HEK293 (cell line): ENCODE data around the gene SARM1.
A peak's percentile ranks its signal among the peaks of the same experiment; 100 is the strongest.

Experiments
- BCL11B ChIP-seq: fragments of 450-650 bp; formaldehyde crosslinking; IDR thresholded peaks from 2 replicates; pipeline ENCODE4 v1.5.1; 2016; ENCODE audit warnings: low read depth, missing biosample characterization, missing genetic modification characterization
- GLIS2 ChIP-seq: fragments of 450-650 bp; formaldehyde crosslinking; IDR thresholded peaks from 2 replicates; pipeline ENCODE4 v1.5.1; 2016; ENCODE audit warnings: missing biosample characterization, missing genetic modification characterization
- IKZF3 ChIP-seq: fragments of 450-650 bp; IDR thresholded peaks from 2 replicates; pipeline ENCODE4 v1.5.0; 2018; ENCODE audit warnings: missing biosample characterization, mild to moderate bottlenecking, missing genetic modification characterization, moderate library complexity
- INSM2 ChIP-seq: fragments of 450-650 bp; formaldehyde crosslinking; IDR thresholded peaks from 2 replicates; pipeline ENCODE4 v1.5.1; 2016; ENCODE audit warnings: missing biosample characterization, missing genetic modification characterization
- KLF17 ChIP-seq: fragments of 450-650 bp; formaldehyde crosslinking; IDR thresholded peaks from 2 replicates; pipeline ENCODE4 v1.5.1; 2016; ENCODE audit warnings: missing biosample characterization, missing genetic modification characterization
- MEIS1 ChIP-seq: sonication (generic); formaldehyde crosslinking; IDR thresholded peaks from 2 replicates; pipeline ENCODE4 v1.8.1; 2022; ENCODE audit warnings: missing genetic modification reagents, mild to moderate bottlenecking, borderline replicate concordance
- MZF1 ChIP-seq: fragments of 450-650 bp; formaldehyde crosslinking; IDR thresholded peaks from 2 replicates; pipeline ENCODE4 v1.5.1; 2017; ENCODE audit warnings: missing biosample characterization, missing genetic modification characterization, borderline replicate concordance
- PRDM1 ChIP-seq: fragments of 450-650 bp; formaldehyde crosslinking; IDR thresholded peaks from 2 replicates; pipeline ENCODE4; 2016; ENCODE audit warnings: missing biosample characterization, missing genetic modification characterization
- PRDM6 ChIP-seq: fragments of 450-650 bp; formaldehyde crosslinking; IDR thresholded peaks from 2 replicates; pipeline ENCODE4 v1.5.1; 2017; ENCODE audit warnings: missing biosample characterization, missing genetic modification characterization
- REPIN1 ChIP-seq: fragments of 450-650 bp; formaldehyde crosslinking; IDR thresholded peaks from 2 replicates; pipeline ENCODE4 v1.5.1; 2017; ENCODE audit warnings: missing biosample characterization, missing genetic modification characterization, low read depth
- SCRT1 ChIP-seq: fragments of 450-650 bp; formaldehyde crosslinking; IDR thresholded peaks from 2 replicates; pipeline ENCODE4 v1.5.1; 2016; ENCODE audit warnings: missing biosample characterization, missing genetic modification characterization, borderline replicate concordance
- ZBTB26 ChIP-seq: fragments of 450-650 bp; formaldehyde crosslinking; optimal IDR thresholded peaks from 2 replicates; pipeline ENCODE3; 2016; ENCODE audit warnings: missing biosample characterization, mild to moderate bottlenecking, missing genetic modification characterization
- ZFP41 ChIP-seq: fragments of 450-650 bp; formaldehyde crosslinking; IDR thresholded peaks from 2 replicates; pipeline ENCODE4 v1.5.1; 2016; ENCODE audit warnings: missing biosample characterization, missing genetic modification characterization, borderline replicate concordance
- ZNF133 ChIP-seq: fragments of 450-650 bp; formaldehyde crosslinking; IDR thresholded peaks from 2 replicates; pipeline ENCODE4 v1.5.1; 2016; ENCODE audit warnings: missing biosample characterization, missing genetic modification characterization
- ZNF18 ChIP-seq: fragments of 450-650 bp; formaldehyde crosslinking; IDR thresholded peaks from 2 replicates; pipeline ENCODE4 v1.5.1; 2016; ENCODE audit warnings: missing biosample characterization, missing genetic modification characterization
- ZNF19 ChIP-seq: fragments of 450-650 bp; formaldehyde crosslinking; IDR thresholded peaks from 2 replicates; pipeline ENCODE4; 2016; ENCODE audit warnings: missing biosample characterization, missing genetic modification characterization, low read depth
- ZNF23 ChIP-seq: fragments of 450-650 bp; formaldehyde crosslinking; IDR thresholded peaks from 2 replicates; pipeline ENCODE4 v1.5.1; 2016; ENCODE audit warnings: missing biosample characterization, missing genetic modification characterization, borderline replicate concordance
- ZNF302 ChIP-seq: fragments of 450-650 bp; formaldehyde crosslinking; IDR thresholded peaks from 2 replicates; pipeline ENCODE4 v1.5.1; 2016; ENCODE audit warnings: missing biosample characterization, missing genetic modification characterization, low read depth
- ZNF37A ChIP-seq: fragments of 450-650 bp; IDR thresholded peaks from 2 replicates; pipeline ENCODE4 v1.5.1; 2018; ENCODE audit warnings: missing biosample characterization, missing genetic modification characterization
- ZNF404 ChIP-seq: fragments of 450-650 bp; formaldehyde crosslinking; IDR thresholded peaks from 2 replicates; pipeline ENCODE4 v1.5.1; 2017; ENCODE audit warnings: missing biosample characterization, missing genetic modification characterization
- ZNF558 ChIP-seq: fragments of 450-650 bp; formaldehyde crosslinking; IDR thresholded peaks from 2 replicates; pipeline ENCODE4 v1.5.1; 2016; ENCODE audit warnings: missing biosample characterization, missing genetic modification characterization
- ZNF623 ChIP-seq: fragments of 450-650 bp; formaldehyde crosslinking; IDR thresholded peaks from 2 replicates; pipeline ENCODE4 v1.5.1; 2016; ENCODE audit warnings: missing biosample characterization, missing genetic modification characterization
- ZNF639 ChIP-seq: fragments of 450-650 bp; formaldehyde crosslinking; IDR thresholded peaks from 2 replicates; pipeline ENCODE4 v1.5.1; 2016; ENCODE audit warnings: missing biosample characterization, missing genetic modification characterization
- ZNF701 ChIP-seq: fragments of 450-650 bp; formaldehyde crosslinking; IDR thresholded peaks from 2 replicates; pipeline ENCODE4 v1.5.1; 2016; ENCODE audit warnings: missing biosample characterization, missing genetic modification characterization
- ZNF747 ChIP-seq: fragments of 450-650 bp; formaldehyde crosslinking; IDR thresholded peaks from 2 replicates; pipeline ENCODE4 v1.5.1; 2016; ENCODE audit warnings: missing biosample characterization, missing genetic modification characterization
- ZNF777 ChIP-seq: fragments of 450-650 bp; formaldehyde crosslinking; IDR thresholded peaks from 2 replicates; pipeline ENCODE4 v1.5.1; 2017; ENCODE audit warnings: missing biosample characterization, missing genetic modification characterization, borderline replicate concordance
- ZNF785 ChIP-seq: fragments of 450-650 bp; formaldehyde crosslinking; IDR thresholded peaks from 2 replicates; pipeline ENCODE4 v1.5.1; 2016; ENCODE audit warnings: missing biosample characterization, missing genetic modification characterization
- ZNF837 ChIP-seq: fragments of 450-650 bp; formaldehyde crosslinking; IDR thresholded peaks from 2 replicates; pipeline ENCODE4 v1.5.1; 2016; ENCODE audit warnings: missing biosample characterization, missing genetic modification characterization
- ZSCAN16 ChIP-seq: fragments of 450-650 bp; formaldehyde crosslinking; IDR thresholded peaks from 2 replicates; pipeline ENCODE4 v1.5.1; 2016; ENCODE audit warnings: missing biosample characterization, missing genetic modification characterization
- ZSCAN5A ChIP-seq: fragments of 450-650 bp; formaldehyde crosslinking; IDR thresholded peaks from 2 replicates; pipeline ENCODE4 v1.5.1; 2016; ENCODE audit warnings: missing biosample characterization, missing genetic modification characterization

The SARM1 gene

GRCh38 chr17:28357061-28357900 is 14.2 kb upstream of the SARM1 start, which contains the start of gene POLDIP2 (continued):
- no peak for TF ChIP-seq ZFP41
- no peak for TF ChIP-seq ZNF23
- TF ChIP-seq MEIS1 (CRISPR knock-in tag): no peak
- TF ChIP-seq GLIS2 (tag by site-specific recombination): peak; percentile 53
- TF ChIP-seq ZNF404: no peak
- TF ChIP-seq SCRT1 (tag by site-specific recombination): no peak
- no peak for TF ChIP-seq ZNF785 (tag by site-specific recombination)
- TF ChIP-seq ZNF701 (tag by site-specific recombination): no peak
- no peak for TF ChIP-seq ZNF777
- peak; percentile 73; the same call in 1 of the 2 replicates for TF ChIP-seq ZNF639 (tag by site-specific recombination)
- no peak for TF ChIP-seq ZSCAN16
- peak; percentile 73; the same call in 1 of the 2 replicates for TF ChIP-seq KLF17
- 0 out of 2 replicates have a peak, but pooled peaks have one; percentile 26 for TF ChIP-seq ZNF37A (tag by site-specific recombination)
- TF ChIP-seq ZNF133: no peak
- TF ChIP-seq ZNF19 (tag by site-specific recombination): no peak
- TF ChIP-seq ZNF302: no peak
- no peak for TF ChIP-seq ZNF837
- TF ChIP-seq ZNF623 (tag by site-specific recombination): peak; percentile 25; the same call in 1 of the 2 replicates
- peak; percentile 41; the same call in 1 of the 2 replicates for TF ChIP-seq ZSCAN5A (tag by site-specific recombination)
- TF ChIP-seq ZNF18 (tag by site-specific recombination): no peak
- TF ChIP-seq MZF1 (tag by site-specific recombination): no peak
- TF ChIP-seq ZBTB26 (tag by site-specific recombination): peak; percentile 53
- no peak for TF ChIP-seq ZNF558 (tag by site-specific recombination)
- peak; percentile 17; the same call in 1 of the 2 replicates for TF ChIP-seq INSM2
- no peak for TF ChIP-seq PRDM6
- TF ChIP-seq IKZF3 (tag by site-specific recombination): no peak
- peak; percentile 56; the same call in 1 of the 2 replicates for TF ChIP-seq BCL11B
- TF ChIP-seq REPIN1 (tag by site-specific recombination): no peak
- TF ChIP-seq ZNF747 (tag by site-specific recombination): no peak
- no peak for TF ChIP-seq PRDM1 (tag by site-specific recombination)
